H1 (cell line): ENCODE results near the gene BABAM2. TPM values are rescaled to one million over a fixed set of nuclear protein-coding genes. Genes with fewer than 3 reads are reported as not detected.

ENCODE experiments used
- CTBP2 ChIP-seq: IDR thresholded peaks from 2 replicates; pipeline ENCODE4 v1.7.0; 2011; ENCODE audit warnings: borderline replicate concordance, mild to moderate bottlenecking, moderate library complexity, mixed read lengths, low read length; ENCODE audit not compliant: insufficient read depth, insufficient read length
- HDAC6 ChIP-seq: IDR thresholded peaks from one replicate; pipeline ENCODE4 v1.7.1; 2012; ENCODE audit warnings: low read depth, mild to moderate bottlenecking, inconsistent platforms, low read length, moderate library complexity
- JUN ChIP-seq: IDR thresholded peaks from 2 replicates; pipeline ENCODE4 v1.6.1; 2011; ENCODE audit warnings: low read depth, mild to moderate bottlenecking, improper control_type of control experiment, low read length
- KDM4A ChIP-seq: IDR thresholded peaks from one replicate; pipeline ENCODE4 v1.7.1; 2012; ENCODE audit warnings: low read depth, mild to moderate bottlenecking, moderate library complexity, low read length, inconsistent platforms; ENCODE audit not compliant: severe bottlenecking
- PHF8 ChIP-seq: fragments of 200-600 bp; sonication (generic); conservative IDR thresholded peaks from 2 replicates; pipeline ENCODE4 v1.7.1; 2012; ENCODE audit warnings: low read depth, mild to moderate bottlenecking, inconsistent platforms, low read length, moderate library complexity
- RBBP5 ChIP-seq: IDR thresholded peaks from 2 replicates; pipeline ENCODE4 v1.7.1; 2012; ENCODE audit warnings: low read depth, mild to moderate bottlenecking, inconsistent platforms, low read length, moderate library complexity, borderline replicate concordance
- RFX5 ChIP-seq: IDR thresholded peaks from 2 replicates; pipeline ENCODE4 v1.6.1; 2011; ENCODE audit warnings: low read depth, low read length, improper control_type of control experiment, borderline replicate concordance
- ZNF274 ChIP-seq: IDR thresholded peaks from 2 replicates; pipeline ENCODE4 v1.7.0; 2012; ENCODE audit warnings: low read length, borderline replicate concordance; ENCODE audit errors: extremely low read depth
- polyA plus RNA-seq, 7 experiments: library from polyadenylated mRNA; depleted of rRNA in 3 of 7; stranded (reverse) in 5 of 7; unstranded in 2 of 7; fragments of >200 nt in 5 of 7; fragments of 200-250 nt in 2 of 7; gene quantifications; 1 replicate in 5 of 7; 2 replicates in 1 of 7; 4 replicates in 1 of 7; pipeline versions ENCODE4 v1.2.1 to v1.2.3, GENCODE V29; 2011 to 2013; ENCODE audit warnings: missing spikeins in 2 of 7, mixed read lengths in 2 of 7
- total RNA-seq: library from RNA; stranded (reverse); fragmentation: NEBNext Ultra II Directional; extraction: Animal tissue kit (Norgen Biotek cat#: 25700); gene quantifications from 2 replicates; pipeline ENCODE4 v1.2.1, GENCODE V29; 2021
- TF ChIP-seq, protein P1 (sequence below): IDR thresholded peaks from 2 replicates; pipeline ENCODE4 v1.6.1; 2011; ENCODE audit warnings: low read length, improper control_type of control experiment

The BABAM2 gene
- total and polyA plus RNA-seq, 2 of the 8 experiments (the other 6 are each of a cell fraction or from before 2014, with no cell fraction given), result 15.8 to 20.9 TPM

DNA sequence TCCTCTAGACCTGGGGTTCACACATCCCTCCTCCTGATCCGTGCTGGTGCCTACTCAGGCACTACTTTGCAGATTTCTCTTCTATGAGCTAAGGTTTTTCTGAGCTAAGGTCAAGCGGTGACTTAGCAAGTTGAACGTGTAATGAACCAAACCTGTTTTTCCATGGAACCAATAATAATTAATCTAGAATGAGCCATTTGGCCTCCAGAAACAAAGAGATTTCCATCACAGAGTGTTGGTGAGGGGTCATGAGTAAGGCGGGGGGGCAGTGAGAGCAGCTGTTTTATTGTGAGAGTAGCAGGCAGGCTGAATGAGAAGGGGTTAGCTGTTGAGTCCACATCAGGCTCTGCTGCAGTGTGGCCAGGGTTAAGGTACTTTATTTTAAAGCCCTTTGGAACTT, 390.1 kb downstream of the BABAM2 start (continued):
- TF ChIP-seq PHF8 (no peak), ZNF274 (no peak), KDM4A (no peak), RFX5 (no peak), CTBP2 (no peak), RBBP5 (no peak), JUN (no peak), HDAC6 (no peak)
- TF ChIP-seq, protein P1, sequence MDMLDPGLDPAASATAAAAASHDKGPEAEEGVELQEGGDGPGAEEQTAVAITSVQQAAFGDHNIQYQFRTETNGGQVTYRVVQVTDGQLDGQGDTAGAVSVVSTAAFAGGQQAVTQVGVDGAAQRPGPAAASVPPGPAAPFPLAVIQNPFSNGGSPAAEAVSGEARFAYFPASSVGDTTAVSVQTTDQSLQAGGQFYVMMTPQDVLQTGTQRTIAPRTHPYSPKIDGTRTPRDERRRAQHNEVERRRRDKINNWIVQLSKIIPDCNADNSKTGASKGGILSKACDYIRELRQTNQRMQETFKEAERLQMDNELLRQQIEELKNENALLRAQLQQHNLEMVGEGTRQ, result no peak
